ENCODE results near the gene OSTN.

The OSTN gene

GRCh38 chr3:191166368-191166767 is 32.7 kb upstream of the OSTN start:
- TF ChIP-seq ISL1 (CRISPR knock-in tag; IDR thresholded peaks at IDR 0.05) (no peak), GLIS3 (CRISPR knock-in tag; IDR thresholded peaks at IDR 0.05) (no peak), PATZ1 (CRISPR knock-in tag; IDR thresholded peaks at IDR 0.05; ENCODE audit: borderline replicate concordance) (no peak), TOX (CRISPR knock-in tag; IDR thresholded peaks at IDR 0.05; ENCODE audit: borderline replicate concordance) (no peak), TCF4 (CRISPR knock-in tag; IDR thresholded peaks at IDR 0.05; ENCODE audit: borderline replicate concordance) (no peak), ZNF8 (CRISPR knock-in tag; IDR thresholded peaks at IDR 0.05) (no peak), BACH2 (CRISPR knock-in tag; IDR thresholded peaks at IDR 0.05; ENCODE audit: borderline replicate concordance) (no peak)
- ATAC-seq, result no peak

GRCh38 chr3:191169566-191169965 is 29.5 kb upstream of the OSTN start:
- no peak for ATAC-seq
- TF ChIP-seq ZNF8 (CRISPR knock-in tag; IDR thresholded peaks at IDR 0.05) (no peak), ZNF70 (CRISPR knock-in tag; IDR thresholded peaks at IDR 0.05) (no peak), ARNTL (CRISPR knock-in tag; IDR thresholded peaks at IDR 0.05; ENCODE audit: borderline replicate concordance, low read depth) (no peak), RARB (CRISPR knock-in tag; IDR thresholded peaks at IDR 0.05) (no peak), TOX (CRISPR knock-in tag; IDR thresholded peaks at IDR 0.05; ENCODE audit: borderline replicate concordance) (no peak), PATZ1 (CRISPR knock-in tag; IDR thresholded peaks at IDR 0.05; ENCODE audit: borderline replicate concordance) (no peak), ZC3H10 (CRISPR knock-in tag; IDR thresholded peaks at IDR 0.05) (no peak), CSDC2 (CRISPR knock-in tag; IDR thresholded peaks at IDR 0.05) (no peak), TSHZ2 (CRISPR knock-in tag; IDR thresholded peaks at IDR 0.05) (no peak), GLIS3 (CRISPR knock-in tag; IDR thresholded peaks at IDR 0.05) (no peak), OSR1 (CRISPR knock-in tag; IDR thresholded peaks at IDR 0.05) (no peak), ISL1 (CRISPR knock-in tag; IDR thresholded peaks at IDR 0.05) (no peak), SNAI2 (CRISPR knock-in tag; IDR thresholded peaks at IDR 0.05) (no peak), TCF4 (CRISPR knock-in tag; IDR thresholded peaks at IDR 0.05; ENCODE audit: borderline replicate concordance) (no peak), PPARA (CRISPR knock-in tag; IDR thresholded peaks at IDR 0.05; ENCODE audit: borderline replicate concordance) (no peak), CSRNP3 (CRISPR knock-in tag; IDR thresholded peaks at IDR 0.05) (no peak), POU6F1 (CRISPR knock-in tag; IDR thresholded peaks at IDR 0.05; ENCODE audit: borderline replicate concordance, low read depth) (no peak), ZNF565 (CRISPR knock-in tag; conservative IDR thresholded peaks at IDR 0.05; ENCODE audit: low read depth) (no peak)

GRCh38 chr3:191170097-191170496 is 28.9 kb upstream of the OSTN start:
- peak; percentile 31; the same call in 2 of the 3 replicates for ATAC-seq

More at GRCh38 chr3:191170097-191170496, 28.9 kb upstream of the OSTN start:
- TF ChIP-seq ZFP3 (CRISPR knock-in tag; IDR thresholded peaks at IDR 0.05) (no peak), TOX (CRISPR knock-in tag; IDR thresholded peaks at IDR 0.05; ENCODE audit: borderline replicate concordance) (no peak), ISL1 (CRISPR knock-in tag; IDR thresholded peaks at IDR 0.05) (no peak), PATZ1 (CRISPR knock-in tag; IDR thresholded peaks at IDR 0.05; ENCODE audit: borderline replicate concordance) (no peak), TCF4 (CRISPR knock-in tag; IDR thresholded peaks at IDR 0.05; ENCODE audit: borderline replicate concordance) (no peak)

Measured in SK-N-SH treated with all-trans-retinoic acid at 6 μM for 48 hours (cell line).